Lower lobe of right lung (tissue), 2 donors: ENCODE data around the gene TEP1. TPM values are rescaled to one million over a fixed set of nuclear protein-coding genes. Genes with fewer than 3 reads are reported as not detected.
"Not testable (repeated sequence)": the region's sequence is repeated elsewhere in the genome, so short reads cannot be mapped to it uniquely, and the experiment has no call there.

ENCODE experiments used
- ATAC-seq, 2 donors: fragments of 200-7000 bp; cut with Tn5 transposase; one replicate each; pipeline ENCODE4 v1.9.1; 2020 to 2022; ENCODE audit warnings: mild to moderate bottlenecking in 2 of 2, moderate library complexity in 2 of 2
- DNase-seq: peaks from one replicate; pipeline ENCODE4 v3.0.0-alpha.2; 2020
- H3K27ac ChIP-seq: fragments of 200-600 bp; one replicate; pipeline ENCODE4 v1.8.0; 2022
- H3K27me3 ChIP-seq: fragments of 200-600 bp; one replicate; pipeline ENCODE4 v1.8.0; 2022; ENCODE audit warnings: low read depth
- H3K36me3 ChIP-seq: fragments of 200-600 bp; one replicate; pipeline ENCODE4 v1.8.0; 2022; ENCODE audit warnings: mild to moderate bottlenecking
- H3K4me1 ChIP-seq: fragments of 200-600 bp; one replicate; pipeline ENCODE4 v1.8.0; 2022
- H3K4me3 ChIP-seq: fragments of 200-600 bp; one replicate; pipeline ENCODE4 v1.8.0; 2022; ENCODE audit warnings: mild to moderate bottlenecking
- H3K9me3 ChIP-seq: fragments of 200-600 bp; one replicate; pipeline ENCODE4 v1.8.0; 2022
- intact Hi-C: fragments of 100-400 bp; cut with DNase I; formaldehyde crosslinking; loops from one replicate; pipeline ENCODE4 v1.11.0; 2022
- total RNA-seq: library from RNA; stranded (reverse); fragmentation: NEBNext Ultra II Directional; extraction: Animal tissue kit (Norgen Biotek cat#: 25700); gene quantifications from one replicate; pipeline ENCODE4 v1.2.1, GENCODE V29; 2021
- TF ChIP-seq, protein P1 (sequence below): fragments of 200-600 bp; IDR thresholded peaks from one replicate; pipeline ENCODE4 v1.8.0; 2022; ENCODE audit warnings: antibody characterized with exemption, mild to moderate bottlenecking
- donor health status: DM: no; HTN: yes; CAD: no; lungs with severe emphysema.

TEP1 gene
- total RNA-seq, 1 donor from 2014 or later: 53.6 TPM

- Histone ChIP-seq H3K36me3 (peaks cover 51% of the 10 kb centered on the region), H3K4me1 (peaks cover 56% of the 10 kb centered on the region), H3K9me3 (no peaks in the 10 kb centered on the region), H3K27ac (no peak overlapping the region), H3K27me3 (no peaks in the 10 kb centered on the region), H3K4me3 (no peak overlapping the region)
- ATAC-seq: no peak
- TF ChIP-seq, protein P1, sequence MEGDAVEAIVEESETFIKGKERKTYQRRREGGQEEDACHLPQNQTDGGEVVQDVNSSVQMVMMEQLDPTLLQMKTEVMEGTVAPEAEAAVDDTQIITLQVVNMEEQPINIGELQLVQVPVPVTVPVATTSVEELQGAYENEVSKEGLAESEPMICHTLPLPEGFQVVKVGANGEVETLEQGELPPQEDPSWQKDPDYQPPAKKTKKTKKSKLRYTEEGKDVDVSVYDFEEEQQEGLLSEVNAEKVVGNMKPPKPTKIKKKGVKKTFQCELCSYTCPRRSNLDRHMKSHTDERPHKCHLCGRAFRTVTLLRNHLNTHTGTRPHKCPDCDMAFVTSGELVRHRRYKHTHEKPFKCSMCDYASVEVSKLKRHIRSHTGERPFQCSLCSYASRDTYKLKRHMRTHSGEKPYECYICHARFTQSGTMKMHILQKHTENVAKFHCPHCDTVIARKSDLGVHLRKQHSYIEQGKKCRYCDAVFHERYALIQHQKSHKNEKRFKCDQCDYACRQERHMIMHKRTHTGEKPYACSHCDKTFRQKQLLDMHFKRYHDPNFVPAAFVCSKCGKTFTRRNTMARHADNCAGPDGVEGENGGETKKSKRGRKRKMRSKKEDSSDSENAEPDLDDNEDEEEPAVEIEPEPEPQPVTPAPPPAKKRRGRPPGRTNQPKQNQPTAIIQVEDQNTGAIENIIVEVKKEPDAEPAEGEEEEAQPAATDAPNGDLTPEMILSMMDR: no peak
- no peak for DNase-seq
- intact Hi-C loops: no loop called here
Observed at GRCh38 chr14:20456971-20457370, 43.7 kb upstream of the TEP1 start.

DNA sequence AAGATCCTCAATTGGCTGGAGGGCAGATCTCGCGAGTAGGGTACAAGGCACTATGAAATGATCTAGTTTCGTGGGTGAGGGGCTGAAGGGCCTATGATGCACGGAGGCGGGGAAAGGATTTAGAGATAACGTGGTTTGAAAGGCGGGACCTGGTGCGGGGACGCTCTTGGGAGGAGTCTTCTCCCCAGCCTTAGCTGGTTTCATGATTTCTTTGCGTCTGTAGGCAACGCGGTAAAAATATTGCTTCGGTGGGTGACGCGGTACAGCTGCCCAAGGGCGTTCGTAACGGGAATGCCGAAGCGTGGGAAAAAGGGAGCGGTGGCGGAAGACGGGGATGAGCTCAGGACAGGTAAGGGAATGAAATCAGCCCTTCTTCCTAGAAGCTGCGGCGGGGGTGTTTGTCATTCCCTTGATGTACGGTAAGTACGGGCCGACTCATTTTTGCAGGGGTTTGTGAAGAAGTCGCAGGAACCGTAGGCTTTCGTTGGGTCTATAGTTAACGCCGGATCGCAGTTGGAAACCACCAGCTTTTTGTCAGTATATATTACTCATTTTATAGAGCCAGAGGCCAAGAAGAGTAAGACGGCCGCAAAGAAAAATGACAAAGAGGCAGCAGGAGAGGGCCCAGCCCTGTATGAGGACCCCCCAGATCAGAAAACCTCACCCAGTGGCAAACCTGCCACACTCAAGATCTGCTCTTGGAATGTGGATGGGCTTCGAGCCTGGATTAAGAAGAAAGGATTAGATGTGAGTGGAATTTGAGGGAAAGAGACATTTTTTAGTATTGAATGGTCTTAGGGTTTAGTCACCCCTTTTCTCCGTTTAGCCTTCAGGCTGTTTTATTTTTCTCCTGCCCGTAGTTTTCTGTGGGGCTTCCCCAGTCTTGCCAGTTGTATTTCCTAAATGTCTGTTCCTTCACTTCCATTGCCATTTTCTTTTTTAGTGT, 42.3 kb upstream of the TEP1 start:
- Histone ChIP-seq H3K27ac (peak overlapping the region; percentile 96), H3K4me3 (peak overlapping the region; percentile 91), H3K4me1 (peaks cover 56% of the 10 kb centered on the region), H3K27me3 (no peaks in the 10 kb centered on the region), H3K36me3 (peaks cover 65% of the 10 kb centered on the region), H3K9me3 (no peaks in the 10 kb centered on the region)
- intact Hi-C loops: no loop called here
- peak; percentile 75 to 79 for ATAC-seq
- no peak for DNase-seq
- TF ChIP-seq, protein P1: no peak

GRCh38 chr14:20454516-20455354, 41.4 kb upstream of the TEP1 start, which contains the start of the genes APEX1 and OSGEP:
APEX1 (plus strand) TSS chr14:20455226; CDS start chr14:20455646, 420 bp downstream.
OSGEP (minus strand) TSS chr14:20454812; CDS start chr14:20454683, 129 bp downstream.
- Histone ChIP-seq H3K36me3 (peaks cover 65% of the 10 kb centered on the region), H3K27ac (peak within 1 kb of the TSS; percentile 96), H3K4me3 (peak within 1 kb of the TSS; percentile 91), H3K4me1 (peaks cover 47% of the 10 kb centered on the region), H3K9me3 (no peaks in the 10 kb centered on the region), H3K27me3 (no peaks in the 10 kb centered on the region)
- TF ChIP-seq, protein P1: no peak
- intact Hi-C loops: no loop called here
- peak; percentile 99 for DNase-seq
- peak; percentile 96 for ATAC-seq

GRCh38 chr14:20452831-20453230, 39.5 kb upstream of the TEP1 start:
- peaks cover 65% of the 10 kb centered on the region for H3K36me3 ChIP-seq
- peaks cover 32% of the 10 kb centered on the region for H3K4me1 ChIP-seq
- ATAC-seq, H3K27ac ChIP-seq, H3K27me3 ChIP-seq, intact Hi-C loops, H3K9me3 ChIP-seq, DNase-seq, H3K4me3 ChIP-seq: not testable (repeated sequence)

DNA sequence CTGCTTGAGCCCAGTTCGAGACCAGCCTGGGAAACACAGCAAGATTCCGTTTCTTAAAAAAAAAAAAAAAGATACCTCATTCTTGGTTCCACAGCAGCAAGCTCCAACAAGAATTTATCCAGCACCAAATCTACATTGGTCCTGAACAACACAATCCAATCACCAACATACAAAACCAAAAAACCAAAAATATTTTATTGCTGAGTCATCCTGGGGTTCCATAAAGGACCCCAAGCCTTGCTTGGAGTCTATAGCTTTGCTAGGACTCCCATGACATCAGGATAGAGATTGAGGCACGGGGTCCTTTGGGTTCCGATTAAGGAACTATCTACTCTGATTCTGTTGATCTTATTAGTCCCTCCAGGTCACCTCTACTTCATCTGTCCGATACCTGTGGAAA, 33.6 kb upstream of the TEP1 start:
- no peak for DNase-seq
- no peak for ATAC-seq
- Histone ChIP-seq H3K4me1 (no peaks in the 10 kb centered on the region), H3K27me3 (no peaks in the 10 kb centered on the region), H3K4me3 (no peak overlapping the region), H3K9me3 (no peaks in the 10 kb centered on the region), H3K27ac (no peak overlapping the region), H3K36me3 (peaks cover 68% of the 10 kb centered on the region)
- intact Hi-C loops: no loop called here
- TF ChIP-seq, protein P1: no peak

GRCh38 chr14:20443650-20444049, 30.3 kb upstream of the TEP1 start:
- intact Hi-C loops, H3K27ac ChIP-seq, H3K27me3 ChIP-seq, H3K4me3 ChIP-seq, H3K9me3 ChIP-seq, DNase-seq, H3K4me1 ChIP-seq, ATAC-seq: not testable (repeated sequence)
- H3K36me3 ChIP-seq: peaks cover 35% of the 10 kb centered on the region
